ENCODE results near the gene KTI12.
"Not testable (repeated sequence)": the region's sequence is repeated elsewhere in the genome, so short reads cannot be mapped to it uniquely, and the experiment has no call there.

The KTI12 gene

DNA sequence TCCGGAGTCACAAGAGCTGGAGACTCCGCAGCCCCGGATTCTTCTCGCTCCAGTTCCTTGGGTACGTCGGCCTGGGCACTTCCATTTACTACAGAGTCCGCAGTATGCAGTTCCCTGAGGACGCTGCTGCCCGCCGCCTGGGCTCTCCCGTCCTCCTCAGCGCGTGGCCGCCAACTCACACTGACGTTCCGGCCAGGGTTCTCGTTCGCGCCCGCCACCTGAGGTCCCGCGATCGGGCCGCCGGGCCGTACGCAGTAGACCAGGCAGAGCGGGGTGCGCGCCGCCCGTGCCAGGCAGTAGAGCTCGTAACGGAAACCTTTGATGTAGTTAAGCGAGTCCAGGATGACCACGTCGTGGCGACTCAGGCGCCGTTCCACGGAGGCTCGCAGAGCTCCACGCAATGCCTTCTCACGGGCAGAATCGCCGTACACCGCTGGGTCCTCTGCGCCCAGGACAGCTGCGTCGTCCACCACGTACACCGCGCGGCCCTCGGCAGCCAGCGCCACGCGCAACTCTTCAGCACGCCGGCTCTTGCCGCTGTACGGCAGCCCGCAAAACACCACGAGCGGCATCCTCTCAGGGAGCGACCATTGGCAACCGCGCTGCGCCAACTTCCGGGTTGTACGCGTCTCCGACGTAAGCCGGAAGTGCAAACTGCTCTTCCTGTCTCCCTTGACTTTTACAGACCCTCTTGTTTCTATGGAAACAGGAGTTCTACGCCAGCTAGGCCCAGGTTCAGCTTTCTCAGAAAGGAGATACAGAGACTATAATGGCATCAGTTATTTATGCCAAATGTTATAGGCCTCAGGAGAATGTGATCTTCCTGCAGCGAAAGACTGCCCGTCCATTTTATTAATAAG, at the start of gene KTI12:
Gene KTI12 (minus strand): TSS at position 621 of the 860 bp plus-strand sequence. CDS start 49 bp downstream, at position 572.
- DNase-seq = peak; percentile 90

DNA sequence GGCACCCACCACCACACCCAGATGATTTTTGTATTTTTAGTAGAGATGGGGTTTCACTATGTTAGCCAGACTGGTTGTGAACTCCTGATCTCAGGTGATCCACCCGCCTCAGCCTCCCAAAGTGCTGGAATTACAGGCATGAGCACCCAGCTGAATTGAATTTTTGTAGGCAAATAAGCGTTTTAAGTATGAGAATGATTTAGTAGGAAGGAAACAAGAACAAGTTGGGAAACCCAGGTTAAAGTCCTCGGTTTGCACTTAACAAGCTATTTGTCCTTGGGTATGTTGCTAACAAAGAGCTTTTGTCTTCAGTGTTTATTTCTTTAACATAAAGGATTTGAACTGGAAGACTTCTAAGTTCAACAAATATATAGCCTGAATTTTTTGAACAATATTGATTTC, 46.4 kb upstream of the KTI12 start:
- no peak for DNase-seq

DNA sequence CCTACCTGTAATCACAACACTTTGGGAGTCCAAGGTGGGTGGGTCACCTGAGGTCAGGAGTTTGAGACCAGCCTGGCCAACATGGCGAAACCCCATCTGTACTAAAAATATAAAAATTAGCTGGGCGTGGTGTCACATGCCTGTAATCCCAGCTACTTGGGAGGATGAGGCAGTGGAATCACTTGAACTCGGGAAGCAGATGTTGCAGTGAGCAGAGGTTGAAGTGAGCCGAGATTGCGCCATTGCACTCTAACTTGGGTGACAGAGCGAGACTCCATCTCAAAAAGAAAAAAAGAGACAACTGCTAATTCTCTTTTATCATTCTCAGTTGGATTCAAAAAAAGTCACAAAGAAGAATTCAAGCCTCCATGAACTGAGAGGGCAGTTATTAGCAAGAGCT, 43.7 kb upstream of the KTI12 start:
- not testable (repeated sequence) for DNase-seq

- no peak for DNase-seq
Measured at GRCh38 chr1:52072291-52072690, 38.7 kb upstream of the KTI12 start.

DNA sequence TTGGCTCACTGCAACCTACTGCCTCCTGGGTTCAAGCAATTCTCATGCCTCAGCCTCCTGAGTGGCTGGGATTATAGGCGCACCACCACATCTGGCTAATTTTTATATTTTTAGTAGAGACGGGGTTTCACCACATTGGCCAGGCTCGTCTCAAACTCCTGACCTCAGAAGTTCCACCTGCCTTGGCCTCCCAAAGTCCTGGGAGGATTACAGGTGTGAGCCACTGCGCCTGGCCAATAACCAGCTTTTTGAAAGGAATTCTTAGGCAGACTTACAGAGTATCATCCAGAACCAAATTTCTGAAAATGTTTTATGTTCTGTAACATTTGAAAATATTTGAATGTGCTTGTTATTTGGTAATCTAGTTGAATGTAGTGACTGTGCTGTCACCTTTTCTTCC, 37.1 kb upstream of the KTI12 start:
- DNase-seq = no peak

DNA sequence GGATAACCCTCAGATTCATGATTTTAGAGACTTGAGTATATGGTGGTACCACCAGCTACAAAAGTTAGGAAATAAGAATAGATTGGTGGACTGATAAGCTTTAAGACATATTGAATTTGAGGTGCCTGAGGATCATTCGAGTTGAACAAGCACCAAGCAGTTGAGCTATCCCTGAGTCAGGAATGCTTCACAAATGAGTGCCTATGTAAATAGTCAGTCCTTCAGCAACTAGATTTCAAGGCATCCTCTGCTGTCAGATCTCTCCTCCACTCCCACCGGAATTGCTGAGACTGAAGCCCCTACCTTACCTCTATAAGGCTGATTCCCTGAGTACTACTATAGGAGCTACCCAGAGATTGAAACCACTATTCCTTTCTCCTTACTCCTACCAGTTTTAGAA, 29.6 kb upstream of the KTI12 start:
- no peak for DNase-seq

DNA sequence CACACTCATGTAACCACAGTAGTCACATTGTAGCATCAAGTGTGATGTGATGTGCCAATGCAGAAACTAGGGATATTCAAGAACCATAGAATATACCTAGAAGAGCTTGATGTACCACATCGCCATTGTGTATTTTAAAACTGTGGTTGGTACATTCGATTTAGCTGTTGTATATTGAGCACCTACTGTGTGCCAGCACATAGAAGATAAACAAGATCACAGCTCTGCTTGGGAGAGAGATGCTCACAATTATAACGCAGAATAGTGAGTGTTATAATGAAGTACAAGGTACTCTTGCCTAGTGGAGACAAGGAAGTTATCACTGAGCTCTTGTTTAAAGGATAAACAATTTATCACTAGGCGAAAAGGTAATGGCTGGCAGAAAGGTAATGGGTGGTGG, 27.2 kb upstream of the KTI12 start:
- DNase-seq = no peak

GRCh38 chr1:52059888-52060287, 26.3 kb upstream of the KTI12 start:
- no peak for DNase-seq

DNA sequence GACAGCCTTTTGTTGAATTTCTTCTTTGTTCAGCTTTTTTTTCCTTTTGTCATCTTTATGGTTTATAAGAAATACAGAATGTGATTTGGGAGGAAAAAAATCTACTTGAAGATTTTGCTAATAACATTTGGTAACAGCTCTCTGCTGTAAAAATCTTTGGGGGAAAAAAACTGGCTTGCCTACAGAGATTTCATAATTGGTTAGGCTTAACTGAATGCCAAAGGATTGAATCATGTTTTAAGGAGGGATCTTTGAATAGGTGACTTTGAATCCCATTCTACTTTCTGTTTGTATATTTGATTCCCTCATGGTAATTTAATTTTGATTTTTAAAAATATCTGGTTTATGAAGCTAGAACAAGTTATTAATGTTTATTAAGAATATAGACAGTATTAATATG, 25.7 kb upstream of the KTI12 start:
- no peak for DNase-seq

DNA sequence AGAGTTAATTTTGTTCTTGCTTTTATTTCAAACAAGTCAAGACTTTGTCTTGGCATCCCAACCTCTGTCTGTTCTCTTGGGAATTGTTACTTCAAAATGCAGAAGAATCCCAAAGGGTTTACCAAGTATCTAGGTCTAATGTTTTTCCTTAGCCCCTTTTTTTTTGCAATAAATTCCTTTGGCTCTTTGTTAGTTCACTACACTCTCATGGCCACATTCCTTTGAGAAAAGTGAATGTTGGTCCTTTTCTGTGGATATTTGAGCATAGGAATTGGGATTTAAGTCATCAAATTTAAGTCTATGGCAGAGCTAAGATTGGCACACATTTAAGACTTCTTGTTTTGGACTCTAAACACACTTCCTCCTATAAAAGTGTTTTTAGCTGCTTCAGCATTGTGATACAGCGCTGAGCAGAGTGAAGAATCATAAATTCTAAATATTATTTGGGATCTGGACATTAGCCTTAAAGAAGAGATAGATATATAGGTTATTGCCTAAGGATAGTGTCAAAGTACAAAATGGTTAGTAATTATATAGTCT, 24.3 kb upstream of the KTI12 start:
- DNase-seq = no peak

- DNase-seq = no peak
Measured at GRCh38 chr1:52057255-52057654, 23.6 kb upstream of the KTI12 start.

GRCh38 chr1:52056937-52057231, 23.3 kb upstream of the KTI12 start:
- DNase-seq = no peak

DNA sequence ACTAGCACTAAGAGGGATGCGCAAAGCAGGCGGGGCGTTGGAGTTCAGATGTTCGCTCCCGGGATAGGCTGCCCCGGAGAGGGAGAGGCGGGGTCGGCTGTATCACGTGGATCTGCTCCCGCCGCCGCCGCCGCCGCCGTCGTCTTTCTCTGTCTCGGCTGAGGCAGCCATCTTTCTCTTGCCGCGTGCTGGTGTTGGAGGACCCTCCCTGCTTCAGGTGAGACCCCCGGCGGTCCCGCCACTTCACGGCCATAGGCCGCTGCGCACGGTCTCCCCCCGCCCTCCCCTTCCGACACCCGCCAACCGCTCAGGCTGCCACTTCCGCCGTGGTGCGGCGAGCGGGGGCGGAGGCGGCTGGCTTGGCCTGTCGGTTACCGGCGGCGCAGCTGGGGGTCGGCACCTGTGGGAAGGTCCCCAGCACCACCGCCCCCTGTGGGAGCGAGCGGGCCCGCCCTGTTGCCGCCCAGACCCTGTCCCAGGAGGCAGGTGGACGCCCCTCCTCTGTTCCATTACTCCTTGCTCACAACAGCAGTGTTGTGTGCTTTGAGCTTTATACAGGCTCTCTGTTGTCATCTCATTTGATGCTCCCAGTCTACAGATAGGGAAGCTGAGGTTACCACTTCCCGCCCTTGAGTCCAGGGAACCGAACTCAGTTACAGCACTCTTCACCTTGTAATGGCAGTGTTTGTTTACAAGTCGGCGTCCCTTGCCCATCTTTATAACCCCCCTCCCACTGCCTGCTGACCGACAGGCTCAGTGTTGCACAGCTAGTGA, 22.7 kb upstream of the KTI12 start, which contains the start of gene BTF3L4:
Gene BTF3L4 (plus strand): TSS at position 133 of the 774 bp plus-strand sequence. CDS start 3,553 bp downstream, outside the sequence.
- peak; percentile 96 for DNase-seq

DNA sequence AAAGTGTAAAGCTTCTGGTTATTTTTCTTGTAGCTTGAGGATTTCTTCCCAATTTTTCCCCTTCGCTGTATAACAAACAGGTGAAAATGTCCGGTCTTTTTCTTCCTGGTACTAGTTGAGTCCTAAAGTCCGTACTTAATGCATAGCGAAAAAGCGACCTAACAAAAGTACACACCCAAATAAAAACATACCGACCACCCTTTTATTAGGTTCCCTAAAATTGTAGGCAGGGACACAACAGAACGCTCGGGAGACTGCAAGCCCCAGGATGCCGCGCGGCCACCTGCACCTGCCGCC, 22.2 kb upstream of the KTI12 start:
- no peak for DNase-seq

DNA sequence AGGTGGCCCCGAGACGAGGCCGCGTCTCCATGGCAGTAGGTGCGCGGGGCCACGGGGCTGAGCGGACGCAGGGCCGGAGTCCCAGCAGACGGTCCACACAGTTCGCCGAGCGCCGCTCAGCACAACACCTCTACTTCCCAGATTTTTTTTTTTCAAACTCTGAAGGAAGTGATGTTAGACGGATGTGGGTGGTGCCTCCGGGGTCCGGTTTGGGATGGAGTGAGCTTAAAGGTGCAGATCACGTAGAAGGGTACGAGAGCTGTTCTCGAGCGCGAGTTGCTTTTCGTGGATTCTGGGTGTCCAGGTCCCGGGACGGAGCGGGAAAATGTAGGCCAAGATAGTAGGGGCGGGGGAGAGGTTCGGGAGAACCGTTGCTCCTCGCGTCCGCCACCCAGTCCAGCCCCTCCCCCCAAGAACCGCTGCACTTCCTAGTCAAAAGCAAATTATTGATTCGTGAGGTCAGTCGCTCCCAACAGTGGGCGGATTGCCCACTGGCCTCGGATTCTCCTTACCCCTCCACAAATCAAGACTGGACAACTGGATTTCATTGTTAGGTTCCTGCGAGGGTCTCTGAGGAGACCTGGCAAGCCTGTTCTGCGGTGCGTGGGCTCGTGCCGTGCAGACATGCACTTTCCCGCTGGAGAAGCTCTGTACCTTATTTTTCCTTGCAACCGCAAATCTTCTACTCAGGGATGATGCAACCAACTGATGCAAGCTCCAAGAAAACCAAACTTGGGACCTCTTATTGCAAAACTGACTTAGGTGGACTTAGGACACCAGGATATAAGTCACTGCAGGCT, 21.7 kb upstream of the KTI12 start, which contains the start of gene TXNDC12:
Gene TXNDC12 (minus strand): TSS at position 126 of the 800 bp plus-strand sequence. CDS start 95 bp downstream, at position 31.
- peak; percentile 95 for DNase-seq

DNA sequence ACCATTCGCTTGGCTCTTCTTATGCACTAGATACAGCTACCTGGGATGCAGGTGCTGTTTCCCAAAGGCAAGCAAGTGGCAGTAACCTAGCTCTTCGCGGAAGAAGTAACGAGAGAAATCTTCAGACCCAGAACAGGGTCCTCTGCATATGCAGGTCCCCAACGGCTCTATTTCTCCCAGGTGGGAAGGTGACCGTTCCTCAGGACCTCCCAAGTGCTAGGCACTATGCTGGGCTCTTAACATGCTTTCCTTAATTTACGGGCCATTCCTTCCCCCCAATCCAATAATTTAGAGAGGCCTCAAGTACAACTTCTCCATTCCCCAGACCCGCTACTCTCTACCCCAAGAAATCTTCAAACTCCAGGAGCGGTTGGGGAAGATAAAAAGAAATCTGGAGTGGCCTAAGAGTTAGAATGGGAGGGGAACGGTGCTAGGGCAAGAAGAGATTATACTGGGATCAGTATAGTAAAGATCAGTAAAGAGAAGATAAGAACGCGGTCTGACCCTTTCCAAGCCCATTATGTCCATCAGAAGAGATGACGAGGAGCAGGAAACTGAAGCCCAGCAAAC, 21.0 kb upstream of the KTI12 start:
- no peak for DNase-seq

- no peak for DNase-seq
Measured at GRCh38 chr1:52053862-52054261, 20.3 kb upstream of the KTI12 start.

GRCh38 chr1:52049337-52049736, 15.7 kb upstream of the KTI12 start:
- DNase-seq = not testable (repeated sequence)

- not testable (repeated sequence) for DNase-seq
Measured at GRCh38 chr1:52045666-52046195, 12.1 kb upstream of the KTI12 start.

DNA sequence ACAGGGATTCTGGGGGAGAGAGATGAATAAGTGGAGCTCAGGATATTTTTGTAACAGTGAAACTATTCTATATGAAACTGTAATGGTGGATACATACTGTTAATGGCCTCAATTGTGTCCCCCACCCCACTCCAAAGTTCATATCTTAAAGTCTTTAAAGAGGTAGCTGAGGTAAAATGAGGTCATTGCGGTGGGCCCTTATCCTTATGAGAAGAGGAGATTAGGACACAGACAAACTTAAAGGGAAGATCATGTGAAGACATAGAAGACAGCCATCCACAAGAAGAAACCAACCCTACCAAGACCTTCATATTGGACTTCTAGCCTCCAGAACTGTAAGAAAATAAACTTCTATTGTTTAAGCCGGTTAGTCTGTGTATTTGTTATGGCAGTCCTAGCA, 11.6 kb upstream of the KTI12 start:
- DNase-seq = no peak

GRCh38 chr1:52041551-52042185, 8.1 kb upstream of the KTI12 start:
- DNase-seq = no peak

DNA sequence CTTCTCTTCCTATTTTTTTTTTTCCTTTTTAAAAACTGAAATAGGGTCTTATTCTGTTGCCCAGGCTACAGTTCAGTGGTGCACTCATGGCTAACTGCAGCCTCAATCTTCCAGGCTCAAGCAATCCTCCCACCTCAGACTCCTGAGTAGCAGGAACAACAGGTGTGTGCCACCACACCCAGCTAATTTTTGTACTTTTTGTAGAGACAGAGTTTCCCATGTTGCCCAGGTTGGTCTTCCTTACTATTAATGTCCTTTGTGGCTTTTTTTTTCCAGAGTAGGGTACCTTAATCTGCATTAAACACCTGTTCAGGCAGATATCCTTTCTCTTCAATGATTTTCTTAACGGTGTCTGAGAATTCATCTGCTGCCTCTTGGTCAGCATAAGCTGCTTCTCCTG, 4.3 kb upstream of the KTI12 start:
- no peak for DNase-seq

All from NCI-H2227 treated with DMSO at 0.1 percent for 48 hours (cell line).